Renal pelvis (tissue), 3 donors: ENCODE data around the gene TMEM120A. TPM values are rescaled to one million over a fixed set of nuclear protein-coding genes. Genes with fewer than 3 reads are reported as not detected.

Experiments
- polyA plus RNA-seq, 3 donors: library from polyadenylated mRNA; unstranded; fragments of 120-200 nt; gene quantifications; one replicate each; pipeline ENCODE4 v1.2.1, GENCODE V29; 2013; ENCODE audit not compliant: insufficient read length in 3 of 3

TMEM120A gene
- polyA plus RNA-seq, 3 donors, result 57.9 to 66.5 (median 60.8) TPM

Other genes starting within 250 kb of the TMEM120A start
- not detected for gene CCL26, start 222.4 kb downstream of the TMEM120A start, polyA plus RNA-seq
- gene CCL24, start 180.8 kb downstream of the TMEM120A start, polyA plus RNA-seq, result under 1 TPM in 1 of 3 donors, not detected in 2; 0.93 TPM
- 10 to 100 TPM; 63.3 to 92.7 (median 68.4) TPM for gene RHBDD2, start 115.6 kb downstream of the TMEM120A start, polyA plus RNA-seq
- gene POR, start 79.4 kb downstream of the TMEM120A start, polyA plus RNA-seq, result 10 to 100 TPM; 71.6 to 74.1 (median 72.9) TPM
- 10 to 100 TPM; 40.4 to 62.2 (median 46.1) TPM for gene STYXL1, start 53.4 kb upstream of the TMEM120A start, polyA plus RNA-seq
- gene MDH2, start 53.5 kb upstream of the TMEM120A start, polyA plus RNA-seq, result 100 to 1,000 TPM; 218 to 255 (median 222) TPM
- 1 to 10 TPM; 2.1 to 3.0 (median 2.2) TPM for gene SRRM3, start 207.3 kb upstream of the TMEM120A start, polyA plus RNA-seq